ENCODE measurements around the gene FAM171A2. TPM values are rescaled to one million over a fixed set of nuclear protein-coding genes. Genes with fewer than 3 reads are reported as not detected.
A peak's percentile ranks its signal among the peaks of the same experiment; 100 is the strongest.

The FAM171A2 gene
- total RNA-seq, 1 donor from 2014 or later, result 20.6 TPM

- TF ChIP-seq CTCF (IDR thresholded peaks at IDR 0.05), result no peak
- H3K4me1 Mint-ChIP-seq (ENCODE audit: low read depth), result peaks cover 11% of the 10 kb centered on the region
- no peak for DNase-seq (ENCODE audit: low spot score)
- no peaks in the 10 kb centered on the region for H3K9me3 Mint-ChIP-seq (ENCODE audit: low read depth)
- no peak overlapping the region for H3K4me3 Mint-ChIP-seq (ENCODE audit: unreplicated experiment)
- peaks cover 13% of the 10 kb centered on the region for H3K36me3 Mint-ChIP-seq (ENCODE audit: low read depth)
- H3K27ac Mint-ChIP-seq (ENCODE audit: unreplicated experiment), result no peak overlapping the region
- H3K27me3 Mint-ChIP-seq (ENCODE audit: low read depth), result peaks cover 33% of the 10 kb centered on the region
Measured at GRCh38 chr17:44318077-44318892, 45.4 kb downstream of the FAM171A2 start.

GRCh38 chr17:44317545-44317944 is 46.1 kb downstream of the FAM171A2 start:
- Mint-ChIP-seq H3K4me3 (ENCODE audit: unreplicated experiment) (no peak overlapping the region), H3K4me1 (ENCODE audit: low read depth) (peaks cover 11% of the 10 kb centered on the region), H3K9me3 (ENCODE audit: low read depth) (no peaks in the 10 kb centered on the region), H3K36me3 (ENCODE audit: low read depth) (peaks cover 13% of the 10 kb centered on the region), H3K27me3 (ENCODE audit: low read depth) (peaks cover 33% of the 10 kb centered on the region), H3K27ac (ENCODE audit: unreplicated experiment) (no peak overlapping the region)
- no peak for DNase-seq (ENCODE audit: low spot score)
- TF ChIP-seq CTCF (IDR thresholded peaks at IDR 0.05), result no peak

DNA sequence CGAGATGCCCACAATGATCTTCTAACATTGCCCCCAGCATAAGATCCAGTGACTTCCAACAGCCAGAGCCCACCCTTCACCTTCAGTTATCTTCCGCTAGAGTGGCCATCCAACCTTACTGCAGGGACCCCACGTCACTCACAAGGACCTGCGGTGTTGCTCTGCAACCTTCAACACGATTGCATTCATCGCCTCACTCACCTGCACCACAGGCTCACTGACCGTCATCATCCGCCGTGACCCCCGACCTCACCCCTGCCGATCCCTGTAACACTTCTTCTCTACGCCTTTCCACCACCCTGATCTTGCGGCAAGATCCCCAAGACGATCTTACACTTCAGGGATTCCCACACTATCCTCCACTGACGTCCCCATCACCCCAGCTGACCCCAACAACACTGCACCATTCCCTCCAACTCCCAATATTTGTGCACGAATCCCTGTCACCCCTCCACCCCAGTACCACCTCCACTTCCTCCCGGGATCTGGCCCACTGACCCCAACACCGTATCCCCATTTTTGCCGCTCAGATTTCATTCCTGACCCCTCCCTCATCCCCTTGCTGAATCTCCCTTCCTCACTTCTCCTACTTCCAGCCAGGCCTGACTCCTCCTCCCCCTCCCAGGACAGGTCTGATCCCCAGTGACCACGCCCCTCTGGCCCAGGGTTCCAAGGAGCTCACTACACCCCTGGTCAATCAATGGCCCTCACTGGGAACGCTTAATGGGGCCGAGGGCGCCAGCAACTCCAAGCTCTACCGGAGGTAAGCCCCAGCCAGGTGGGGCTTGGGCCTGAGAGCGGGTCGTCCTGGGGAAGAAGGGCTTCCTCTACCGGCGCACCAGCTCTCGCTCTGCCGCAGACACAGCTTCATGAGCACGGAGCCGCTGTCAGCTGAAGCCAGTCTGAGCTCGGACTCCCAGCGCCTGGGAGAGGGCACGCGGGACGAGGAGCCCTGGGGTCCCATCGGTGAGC is 47.6 kb downstream of the FAM171A2 start:
- peaks cover 6% of the 10 kb centered on the region for H3K36me3 Mint-ChIP-seq (ENCODE audit: low read depth)
- no peak for DNase-seq (ENCODE audit: low spot score)

GRCh38 chr17:44314869-44315661 is 48.6 kb downstream of the FAM171A2 start:
- Mint-ChIP-seq H3K27me3 (ENCODE audit: low read depth) (peaks cover 38% of the 10 kb centered on the region), H3K9me3 (ENCODE audit: low read depth) (no peaks in the 10 kb centered on the region), H3K4me3 (ENCODE audit: unreplicated experiment) (peak overlapping the region; percentile 66), H3K27ac (ENCODE audit: unreplicated experiment) (no peak overlapping the region), H3K36me3 (ENCODE audit: low read depth) (peaks cover 4% of the 10 kb centered on the region), H3K4me1 (ENCODE audit: low read depth) (peaks cover 11% of the 10 kb centered on the region)
- no peak for TF ChIP-seq CTCF (IDR thresholded peaks at IDR 0.05)
- no peak for DNase-seq (ENCODE audit: low spot score)

More for the DNA sequence above, 47.6 kb downstream of the FAM171A2 start:
- Mint-ChIP-seq H3K27ac (ENCODE audit: unreplicated experiment) (no peak overlapping the region), H3K4me1 (ENCODE audit: low read depth) (peaks cover 11% of the 10 kb centered on the region), H3K9me3 (ENCODE audit: low read depth) (no peaks in the 10 kb centered on the region), H3K27me3 (ENCODE audit: low read depth) (peaks cover 37% of the 10 kb centered on the region), H3K4me3 (ENCODE audit: unreplicated experiment) (peak overlapping the region; percentile 65)
- no peak for TF ChIP-seq CTCF (IDR thresholded peaks at IDR 0.05)
